ENCODE data around the gene SHROOM1.

DNA sequence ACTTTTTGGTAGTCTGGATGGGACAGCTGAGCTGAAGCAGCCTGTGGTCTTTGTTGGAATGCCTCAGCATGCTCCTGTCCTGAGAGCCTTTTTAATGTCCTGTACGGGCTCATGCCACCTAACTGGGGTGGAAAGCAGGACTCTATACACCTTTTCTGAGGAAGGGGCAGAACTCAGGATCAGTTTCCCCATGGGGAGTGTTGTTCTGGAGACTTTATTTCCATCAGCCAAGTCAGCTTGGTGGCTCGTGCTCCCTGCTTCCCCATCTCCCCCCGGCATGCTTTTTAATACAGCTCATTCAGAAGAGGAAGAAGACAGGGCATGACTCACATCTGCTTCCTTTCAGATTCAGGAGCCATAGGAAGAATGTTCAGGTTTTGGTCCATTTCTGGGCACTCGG lies 48.3 kb downstream of the SHROOM1 start:
- TF ChIP-seq POLR2A (IDR thresholded peaks at IDR 0.05) = no peak
- TF ChIP-seq, protein P1, sequence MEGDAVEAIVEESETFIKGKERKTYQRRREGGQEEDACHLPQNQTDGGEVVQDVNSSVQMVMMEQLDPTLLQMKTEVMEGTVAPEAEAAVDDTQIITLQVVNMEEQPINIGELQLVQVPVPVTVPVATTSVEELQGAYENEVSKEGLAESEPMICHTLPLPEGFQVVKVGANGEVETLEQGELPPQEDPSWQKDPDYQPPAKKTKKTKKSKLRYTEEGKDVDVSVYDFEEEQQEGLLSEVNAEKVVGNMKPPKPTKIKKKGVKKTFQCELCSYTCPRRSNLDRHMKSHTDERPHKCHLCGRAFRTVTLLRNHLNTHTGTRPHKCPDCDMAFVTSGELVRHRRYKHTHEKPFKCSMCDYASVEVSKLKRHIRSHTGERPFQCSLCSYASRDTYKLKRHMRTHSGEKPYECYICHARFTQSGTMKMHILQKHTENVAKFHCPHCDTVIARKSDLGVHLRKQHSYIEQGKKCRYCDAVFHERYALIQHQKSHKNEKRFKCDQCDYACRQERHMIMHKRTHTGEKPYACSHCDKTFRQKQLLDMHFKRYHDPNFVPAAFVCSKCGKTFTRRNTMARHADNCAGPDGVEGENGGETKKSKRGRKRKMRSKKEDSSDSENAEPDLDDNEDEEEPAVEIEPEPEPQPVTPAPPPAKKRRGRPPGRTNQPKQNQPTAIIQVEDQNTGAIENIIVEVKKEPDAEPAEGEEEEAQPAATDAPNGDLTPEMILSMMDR (IDR thresholded peaks at IDR 0.05) = no peak

Data from esophagus squamous epithelium (tissue), 4 donors.